Activated CD8-positive, alpha-beta memory T cell treated with anti-CD3 and anti-CD28 coated beads, Interleukin-2, amount 50 U/mL, for 24 hours (primary cell): ENCODE results near the gene PRKCG.
"Not testable (repeated sequence)": the region's sequence is repeated elsewhere in the genome, so short reads cannot be mapped to it uniquely, and the experiment has no call there.

Experiments used
- DNase-seq: peaks from one replicate; pipeline ENCODE4 v3.0.0-alpha.2; 2020; ENCODE audit errors: extremely low read depth

Gene PRKCG

DNA sequence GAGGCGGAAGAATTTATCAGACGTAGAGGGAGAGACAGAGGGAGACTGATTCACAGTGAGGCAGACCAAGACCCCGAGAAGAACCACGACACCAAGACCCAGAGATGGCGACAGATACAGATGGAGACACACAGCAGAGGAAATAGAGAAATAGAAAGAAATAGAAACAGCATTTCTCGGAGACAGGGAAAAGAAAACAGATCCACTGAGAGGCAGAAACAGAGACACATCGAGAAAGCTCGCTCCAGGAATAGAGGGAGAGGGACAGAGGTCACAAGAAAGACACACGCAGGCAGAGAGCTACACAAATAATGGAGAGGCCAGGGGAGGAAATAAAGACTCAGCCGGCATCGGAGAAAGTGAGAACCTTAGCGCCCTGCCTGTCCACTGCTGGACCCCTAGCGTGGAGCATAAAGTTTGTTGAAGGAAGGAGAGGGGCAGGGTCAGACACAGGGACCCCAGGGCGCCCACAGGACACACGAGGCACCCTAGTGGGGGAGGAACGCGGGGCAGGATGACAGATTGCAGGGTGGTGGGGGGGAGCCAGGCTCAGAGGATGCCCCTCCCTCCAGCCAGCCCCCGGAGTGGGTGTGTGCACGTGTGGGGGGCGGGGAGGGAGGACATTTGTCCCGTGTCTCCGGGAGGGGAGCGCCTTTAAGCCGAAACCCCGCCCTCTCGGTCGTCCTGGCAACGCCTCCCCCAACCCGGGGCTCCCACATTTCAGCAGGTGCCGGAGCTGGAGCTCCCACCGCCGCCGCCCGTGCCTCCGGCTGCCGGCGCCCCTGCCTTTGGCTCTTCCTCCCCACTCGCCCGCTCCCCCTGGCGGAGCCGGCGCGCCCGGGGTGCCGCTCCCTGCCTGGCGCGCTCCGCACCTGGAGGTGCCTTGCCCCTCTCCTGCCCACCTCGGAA is at the start of gene PRKCG:
Gene PRKCG, plus strand, starts transcription at position 716 of the 909 bp plus-strand sequence. CDS start 298 bp downstream, outside the sequence.
- no peak for DNase-seq

DNA sequence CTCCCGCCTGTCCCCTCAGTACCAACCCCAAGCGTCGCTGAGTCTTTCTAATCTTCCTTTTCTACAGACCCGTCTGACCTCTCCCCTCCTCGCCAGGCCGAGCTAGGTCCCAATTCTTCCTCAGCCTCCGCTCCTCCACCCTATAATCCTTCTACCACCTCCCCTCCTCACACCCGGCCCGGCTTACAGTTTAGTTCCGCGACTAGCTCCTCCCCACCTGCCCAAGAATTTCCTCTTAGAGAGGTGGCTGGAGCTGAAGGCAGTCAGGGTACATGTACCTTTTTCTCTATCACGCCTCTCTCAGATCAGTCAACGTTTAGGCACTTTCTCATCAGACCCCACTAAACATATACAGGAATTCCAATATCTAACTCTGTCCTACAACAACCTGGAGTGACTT is 49.1 kb upstream of the PRKCG start:
- DNase-seq, result not testable (repeated sequence)

DNA sequence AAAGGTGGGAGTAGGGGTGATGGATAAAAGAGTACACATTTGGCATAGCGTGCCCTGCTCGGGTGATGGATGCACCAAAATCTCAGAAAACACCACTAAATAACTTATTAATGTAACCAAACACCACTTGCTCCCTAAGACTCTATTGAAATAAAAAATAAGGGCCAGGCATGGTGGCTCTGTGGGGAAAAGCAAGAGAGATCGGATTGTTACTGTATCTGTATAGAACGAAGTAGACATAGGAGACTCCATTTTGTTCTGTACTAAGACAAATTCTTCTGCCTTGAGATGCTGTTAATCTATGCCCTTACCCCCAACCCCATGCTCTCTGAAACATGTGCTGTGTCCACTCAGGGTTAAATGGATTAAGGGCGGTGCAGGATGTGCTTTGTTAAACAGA is 43.6 kb upstream of the PRKCG start:
- not testable (repeated sequence) for DNase-seq

DNA sequence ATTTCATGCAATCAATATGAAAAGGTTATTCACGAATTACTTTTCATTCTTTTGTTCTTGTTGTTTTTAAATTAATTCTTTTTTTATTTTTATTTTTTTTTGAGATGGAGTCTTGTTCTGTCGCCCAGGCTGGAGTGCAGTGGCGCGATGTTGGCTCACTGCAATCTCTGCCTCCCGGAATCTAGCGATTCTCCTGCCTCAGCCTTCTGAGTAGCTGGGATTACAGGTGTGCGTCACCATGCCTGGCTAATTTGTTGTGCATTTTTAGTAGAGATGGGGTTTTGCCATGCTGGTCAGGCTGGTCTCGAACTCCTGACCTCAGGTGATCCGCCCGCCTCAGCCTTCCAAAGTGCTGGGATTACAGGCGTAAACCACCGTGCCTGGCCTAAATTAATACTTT is 41.8 kb upstream of the PRKCG start:
- DNase-seq, result not testable (repeated sequence)

DNA sequence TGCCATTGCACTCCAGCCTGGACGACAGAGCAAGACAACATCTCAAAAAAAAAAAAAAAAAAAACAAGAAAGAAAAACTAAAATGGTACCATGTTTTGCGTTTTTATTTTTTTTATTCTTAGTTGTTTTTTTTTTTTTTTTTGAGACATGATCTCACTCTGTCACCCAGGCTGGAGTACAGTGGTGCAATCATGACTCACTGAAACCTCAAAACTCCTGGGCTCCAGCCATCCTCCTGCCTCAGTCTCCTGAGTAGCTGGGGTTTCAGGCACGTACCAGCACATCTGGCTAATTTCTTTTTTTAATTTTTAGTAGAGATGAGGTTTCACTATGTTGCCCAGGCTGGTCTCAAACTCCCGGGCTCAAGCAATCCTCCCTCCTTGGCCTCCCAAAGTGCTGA is 41.1 kb upstream of the PRKCG start:
- not testable (repeated sequence) for DNase-seq

DNA sequence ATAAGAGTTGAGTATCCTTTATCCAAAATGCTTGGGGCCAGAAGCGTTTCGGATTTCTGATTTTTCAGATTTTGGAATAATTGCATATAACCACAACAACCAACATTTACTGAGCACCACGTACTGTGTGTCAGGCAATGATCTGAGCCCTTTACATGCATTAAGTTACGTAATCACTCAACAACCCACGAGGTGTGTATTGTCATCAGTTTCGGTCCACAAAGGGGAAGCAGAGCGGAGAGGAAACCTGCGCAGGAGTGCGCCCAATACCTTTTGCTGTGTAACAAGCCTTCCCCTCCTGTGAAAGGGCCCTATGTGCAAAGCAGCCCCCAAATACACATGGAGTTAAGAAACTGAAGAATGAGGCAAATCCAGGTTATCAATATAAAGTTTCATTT is 37.1 kb upstream of the PRKCG start:
- no peak for DNase-seq

- DNase-seq, result no peak
Measured at GRCh38 chr19:53847555-53847954, 34.4 kb upstream of the PRKCG start.

GRCh38 chr19:53849237-53849676 is 32.7 kb upstream of the PRKCG start:
- no peak for DNase-seq

DNA sequence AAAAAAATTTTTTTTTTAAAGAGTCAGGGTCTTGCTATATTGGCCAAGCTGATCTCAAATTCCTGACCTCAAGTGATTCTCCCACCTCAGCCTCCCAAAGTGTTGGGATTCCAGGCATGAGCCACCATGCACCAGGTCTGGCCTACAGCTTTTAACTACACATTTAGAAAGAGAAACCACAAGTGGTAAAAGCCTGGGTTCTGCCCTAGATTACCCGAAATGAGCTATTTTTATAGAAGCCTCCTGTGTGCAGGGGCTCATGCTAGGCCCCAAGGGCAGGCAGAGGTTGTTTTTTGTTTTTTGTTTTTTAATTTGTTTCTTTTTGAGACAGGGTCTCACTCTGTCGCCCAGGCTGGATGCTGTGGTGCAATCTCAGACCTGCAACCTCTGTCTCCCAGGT is 28.3 kb upstream of the PRKCG start:
- DNase-seq, result no peak

DNA sequence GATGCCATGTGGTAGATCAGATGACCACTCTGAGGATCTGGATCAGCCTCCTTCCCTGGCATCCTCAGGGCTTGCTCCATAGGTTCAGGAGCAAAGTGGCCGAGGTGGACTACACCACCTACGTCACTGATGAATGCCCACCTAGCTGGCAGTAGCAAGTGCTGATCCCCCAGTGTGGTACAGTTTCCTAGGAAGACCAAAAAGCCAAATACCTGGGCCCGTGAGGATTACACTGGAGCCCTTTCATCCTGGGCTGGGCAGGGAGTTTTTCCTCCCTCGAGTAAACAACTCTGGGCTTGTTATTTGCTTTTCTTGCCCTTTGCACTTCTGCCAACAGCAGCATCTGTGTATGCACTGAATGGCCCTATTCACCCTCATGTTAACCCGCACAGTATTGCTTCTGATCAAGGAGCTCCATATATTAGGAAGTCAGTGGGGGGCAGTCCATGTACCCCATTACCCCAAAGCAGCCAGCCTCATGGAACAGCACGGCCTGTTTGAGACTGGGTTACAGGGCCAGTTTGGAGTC is 17.6 kb upstream of the PRKCG start:
- no peak for DNase-seq

DNA sequence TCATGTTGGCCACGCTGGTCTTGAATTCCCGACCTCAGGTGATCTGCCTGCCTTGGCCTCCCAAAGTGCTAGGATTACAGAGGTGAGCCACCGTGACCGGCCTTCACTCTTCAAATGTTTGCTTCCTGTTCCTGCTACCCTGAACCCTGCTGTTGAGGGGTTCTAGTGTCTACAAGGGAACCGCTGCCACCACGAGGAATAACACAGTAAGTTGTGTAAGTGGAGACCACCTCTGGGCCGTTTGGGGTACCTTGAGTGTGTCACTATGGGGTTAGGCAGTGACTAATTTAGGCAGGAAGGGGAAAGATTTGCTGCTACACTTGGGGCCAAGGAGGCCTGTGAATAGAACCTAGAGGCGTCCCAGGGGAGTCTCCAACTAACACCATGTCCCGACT is 16.5 kb upstream of the PRKCG start:
- no peak for DNase-seq

GRCh38 chr19:53865918-53866864 is 15.8 kb upstream of the PRKCG start:
- DNase-seq, result no peak

- DNase-seq, result no peak
Measured at GRCh38 chr19:53866865-53867224, 15.2 kb upstream of the PRKCG start.

GRCh38 chr19:53867225-53868090 is 14.5 kb upstream of the PRKCG start, which contains the start of gene MYADM:
TSS of gene MYADM (plus strand) at chr19:53867883. CDS start at chr19:53873530, 5,647 bp downstream.
- peak; percentile 96 for DNase-seq

DNA sequence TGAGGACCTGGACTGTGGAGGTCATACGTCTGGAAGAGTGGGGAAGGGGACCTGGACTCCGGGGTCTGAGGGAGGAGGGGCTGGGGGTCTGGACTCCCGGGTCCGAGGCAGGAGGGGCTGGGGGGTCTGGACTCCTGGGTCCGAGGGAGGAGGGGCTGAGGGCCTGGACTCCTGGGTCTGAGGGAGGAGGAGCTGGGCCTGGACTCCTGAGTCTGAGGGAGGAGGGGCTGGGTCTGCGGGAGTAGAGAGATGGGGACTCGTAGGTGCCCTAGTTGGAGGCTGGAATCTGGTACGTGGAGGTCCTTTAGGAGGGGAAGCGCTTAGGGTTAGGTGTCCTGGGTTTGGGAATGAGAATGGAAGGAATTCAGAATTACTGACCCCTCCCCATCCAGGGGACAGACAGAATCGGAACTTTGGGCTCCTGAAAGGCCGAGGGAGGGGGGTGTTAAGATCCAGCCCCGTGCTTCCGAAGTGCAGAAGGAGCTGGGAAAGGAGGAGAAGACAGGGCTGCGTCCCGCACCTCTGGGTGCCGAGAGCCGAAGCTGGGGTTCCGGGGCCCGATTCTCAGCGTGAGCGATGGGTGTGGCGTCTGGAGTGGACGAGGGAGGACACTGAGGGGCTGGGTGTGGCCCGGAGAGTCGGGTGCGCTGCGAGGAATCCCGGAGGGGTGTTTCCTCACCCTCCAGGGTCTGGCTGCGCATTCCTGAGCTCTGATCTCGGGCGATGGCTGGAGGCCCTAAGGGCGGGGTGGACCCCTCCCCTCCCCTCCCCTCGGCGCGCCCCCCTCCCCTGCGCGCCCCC is 13.7 kb upstream of the PRKCG start:
- no peak for DNase-seq

DNA sequence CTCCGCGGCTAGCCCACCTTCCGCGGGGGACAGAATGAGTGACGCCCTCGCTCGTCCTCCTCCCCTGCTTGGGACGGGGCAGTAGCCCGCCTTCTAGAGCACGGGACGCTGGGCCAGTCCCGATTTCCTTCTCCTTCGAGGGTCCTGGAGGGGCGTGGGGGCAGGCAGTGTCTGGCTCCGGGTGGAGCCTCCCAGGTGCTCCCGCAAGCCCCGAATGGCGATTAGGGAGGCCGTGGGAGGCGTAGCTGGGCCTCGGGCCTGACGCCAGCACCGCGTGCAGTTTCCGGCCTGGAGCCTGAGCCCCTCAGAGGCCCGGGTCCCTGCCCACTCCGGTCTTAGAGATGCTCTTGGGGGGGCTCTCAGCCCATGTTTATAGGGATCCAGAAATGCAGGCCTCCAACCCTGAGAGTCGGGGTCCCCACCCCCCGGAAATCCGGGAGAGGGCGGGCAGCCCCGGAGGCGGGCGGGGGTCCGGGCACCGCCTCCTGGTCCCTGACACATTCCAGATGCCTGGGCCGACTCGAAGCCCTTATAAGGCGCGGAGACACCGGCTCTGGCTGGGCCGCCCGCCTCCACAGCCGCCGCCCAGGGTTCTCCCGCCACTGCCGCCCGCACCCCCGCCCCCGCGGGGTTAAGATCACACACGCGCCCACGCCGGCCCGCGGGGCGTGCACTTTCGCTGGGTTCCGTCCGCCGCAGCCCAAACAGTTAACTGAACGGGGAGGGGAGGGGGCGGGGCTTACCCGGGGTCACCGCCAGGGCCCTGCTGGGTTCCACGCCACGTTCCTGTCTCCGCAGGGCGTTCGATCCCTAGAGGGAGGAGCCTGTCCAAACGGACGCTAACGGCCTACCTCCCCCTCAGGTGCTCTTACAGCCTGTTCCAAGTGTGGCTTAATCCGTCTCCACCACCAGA is 12.8 kb upstream of the PRKCG start:
- DNase-seq, result peak; percentile 49

DNA sequence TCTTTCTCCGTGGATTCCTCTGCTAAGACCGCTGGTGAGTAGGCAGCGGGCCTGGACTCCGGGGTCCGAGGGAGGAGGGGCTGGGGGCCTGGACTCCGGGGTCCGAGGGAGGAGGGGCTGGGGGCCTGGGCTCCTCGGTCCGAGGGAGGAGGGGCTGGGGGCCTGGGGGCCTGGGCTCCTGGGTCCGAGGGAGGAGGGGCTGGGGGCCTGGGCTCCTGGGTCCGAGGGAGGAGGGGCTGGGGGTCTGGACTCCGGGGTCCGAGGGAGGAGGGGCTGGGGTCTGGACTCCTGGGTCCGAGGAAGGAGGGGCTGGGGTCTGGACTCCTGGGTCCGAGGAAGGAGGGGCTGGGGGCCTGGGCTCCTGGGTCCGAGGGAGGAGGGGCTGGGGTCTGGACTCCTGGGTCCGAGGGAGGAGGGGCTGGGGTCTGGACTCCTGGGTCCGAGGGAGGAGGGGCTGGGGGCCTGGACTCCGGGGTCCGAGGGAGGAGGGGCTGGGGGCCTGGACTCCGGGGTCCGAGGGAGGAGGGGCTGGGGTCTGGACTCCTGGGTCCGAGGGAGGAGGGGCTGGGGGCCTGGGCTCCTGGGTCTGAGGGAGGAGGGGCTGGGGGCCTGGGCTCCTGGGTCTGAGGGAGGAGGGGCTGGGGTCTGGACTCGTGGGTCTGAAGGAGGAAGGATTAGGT is 12.1 kb upstream of the PRKCG start:
- not testable (repeated sequence) for DNase-seq

- DNase-seq, result no peak
Measured at GRCh38 chr19:53870485-53870844, 11.5 kb upstream of the PRKCG start.

DNA sequence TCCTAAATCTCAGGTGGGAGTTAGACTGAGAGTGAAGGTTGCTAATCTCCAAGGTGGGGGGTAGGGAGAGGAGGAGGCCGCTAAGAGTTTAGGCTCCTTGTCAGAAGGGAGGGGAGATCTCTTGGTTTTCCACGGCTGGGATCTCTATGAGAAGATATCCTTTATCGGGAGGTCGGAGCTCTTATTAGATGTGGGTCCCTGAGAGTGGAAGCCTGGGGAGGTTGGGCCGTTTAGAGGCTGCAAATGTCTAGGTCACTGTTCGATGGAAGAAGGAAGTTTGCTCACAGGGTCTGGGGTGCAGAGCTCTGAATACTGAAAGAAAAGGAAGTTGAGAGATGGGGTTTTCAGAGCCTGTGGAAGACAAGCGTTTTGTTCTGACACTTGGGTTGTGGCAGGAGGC is 10.5 kb upstream of the PRKCG start:
- DNase-seq, result no peak
